GM10266 (cell line): Measurements from ENCODE around the gene GOLGA6L2.
"Not testable (repeated sequence)": the region's sequence is repeated elsewhere in the genome, so short reads cannot be mapped to it uniquely, and the experiment has no call there.

Experiments
- DNase-seq: peaks from one replicate; pipeline ENCODE4 v3.0.0; 2012; ENCODE audit errors: extremely low spot score
- CTCF ChIP-seq: IDR thresholded peaks from 2 replicates; pipeline ENCODE4 v1.5.1; 2012; ENCODE audit warnings: mild to moderate bottlenecking, low read depth; ENCODE audit not compliant: control insufficient read depth, insufficient read depth; ENCODE audit errors: missing control alignments

GOLGA6L2 gene

GRCh38 chr15:23422946-23423708 is 23.9 kb downstream of the GOLGA6L2 start:
- no peak for TF ChIP-seq CTCF
- no peak for DNase-seq

- DNase-seq: no peak
Observed at GRCh38 chr15:23422099-23422945, 24.7 kb downstream of the GOLGA6L2 start.

GRCh38 chr15:23420806-23421575 is 26.1 kb downstream of the GOLGA6L2 start:
- no peak for DNase-seq
- TF ChIP-seq CTCF: no peak

More at GRCh38 chr15:23422099-23422945, 24.7 kb downstream of the GOLGA6L2 start:
- no peak for TF ChIP-seq CTCF

- TF ChIP-seq CTCF: no peak
- no peak for DNase-seq
Observed at GRCh38 chr15:23416349-23417276, 30.4 kb downstream of the GOLGA6L2 start.

GRCh38 chr15:23415866-23416265 is 31.2 kb downstream of the GOLGA6L2 start:
- not testable (repeated sequence) for DNase-seq

- TF ChIP-seq CTCF: no peak
- DNase-seq: no peak
Observed at GRCh38 chr15:23415321-23415865, 31.6 kb downstream of the GOLGA6L2 start.

- not testable (repeated sequence) for DNase-seq
Observed at GRCh38 chr15:23412881-23413600, 34.0 kb downstream of the GOLGA6L2 start.
